ENCODE results near the gene GTF2F2.
"Not testable (repeated sequence)": the region's sequence is repeated elsewhere in the genome, so short reads cannot be mapped to it uniquely, and the experiment has no call there.

GTF2F2 gene

DNA sequence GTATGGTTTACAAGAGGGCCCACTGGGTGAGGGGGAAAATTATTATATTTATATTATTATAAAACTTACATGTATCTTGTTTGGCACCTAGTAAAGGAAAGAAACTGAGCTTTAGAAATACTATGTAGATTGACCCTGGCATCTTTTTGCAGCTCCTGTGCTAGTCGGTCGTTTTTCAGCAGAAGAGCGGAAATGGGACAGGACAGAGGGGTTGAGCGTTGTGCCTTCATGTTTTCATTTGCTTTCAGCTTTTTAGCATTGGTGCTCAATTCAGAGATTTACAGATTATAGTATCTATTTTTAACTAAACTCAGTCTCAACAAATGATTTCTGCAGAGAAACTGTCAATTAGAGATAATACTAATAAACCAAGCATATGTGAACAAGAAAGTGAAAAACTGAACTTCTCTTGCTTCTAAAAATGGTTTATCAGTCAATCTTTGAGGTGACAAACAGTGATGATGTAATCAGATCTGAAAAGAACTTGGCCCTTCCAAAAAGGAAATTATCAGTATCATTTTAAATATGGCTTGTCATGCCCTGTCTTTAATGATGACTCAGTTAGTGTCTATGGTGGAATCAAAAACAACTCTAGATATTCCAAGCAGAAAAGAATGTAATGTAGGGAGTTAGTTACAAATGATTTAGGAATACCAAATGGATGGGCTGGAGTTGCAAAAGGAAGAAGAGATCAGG is 137.5 kb downstream of the GTF2F2 start:
- DNase-seq = no peak

- DNase-seq = no peak
Measured at GRCh38 chr13:45258334-45258675, 138.0 kb downstream of the GTF2F2 start.

GRCh38 chr13:45267215-45267614 is 146.9 kb downstream of the GTF2F2 start:
- DNase-seq = no peak

GRCh38 chr13:45269204-45269603 is 148.9 kb downstream of the GTF2F2 start:
- DNase-seq = no peak

DNA sequence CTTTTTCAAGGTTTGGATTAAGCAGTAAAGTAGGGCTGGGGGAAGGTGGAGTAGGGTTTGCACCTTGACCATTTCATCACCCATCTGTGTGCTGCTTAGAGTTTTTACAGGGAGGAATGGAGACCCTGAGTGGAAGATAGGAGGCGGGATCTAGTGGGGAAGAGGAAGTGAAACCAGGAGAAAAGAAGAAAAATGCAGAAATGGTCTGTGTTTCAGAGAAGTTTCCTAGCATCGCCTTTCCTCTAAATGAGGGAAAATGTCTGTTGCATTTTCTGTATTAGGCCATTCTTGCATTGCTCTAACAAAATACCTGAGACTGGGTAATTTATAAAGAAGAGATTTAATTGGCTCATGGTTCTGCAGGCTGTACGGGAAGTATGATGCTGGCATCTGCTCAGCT is 156.6 kb downstream of the GTF2F2 start:
- DNase-seq = no peak

DNA sequence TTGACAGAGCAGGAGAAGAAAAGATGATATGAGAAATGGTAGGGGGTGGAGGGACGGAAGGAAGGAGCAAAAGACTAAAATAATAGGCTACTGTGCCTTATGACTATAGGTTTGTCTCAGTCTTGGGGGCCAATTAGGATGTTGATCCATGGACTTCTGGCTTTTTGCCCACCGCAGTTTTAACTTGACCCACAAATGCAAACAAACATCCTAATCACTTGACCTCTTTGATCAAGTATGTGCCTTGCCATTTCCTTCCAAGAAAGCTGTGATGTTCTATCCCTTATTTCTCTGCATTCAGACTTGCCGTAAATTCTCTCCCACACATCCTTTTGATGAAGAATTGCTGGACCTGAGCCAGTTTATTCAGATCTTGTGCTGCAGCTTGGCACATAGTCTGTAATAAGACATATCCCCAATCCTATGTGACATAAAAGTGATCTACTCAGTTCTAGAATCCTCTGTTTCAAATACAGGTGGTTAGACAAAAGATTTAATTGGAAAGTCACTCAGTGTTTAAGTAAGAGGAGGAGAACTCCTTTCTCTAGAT is 157.9 kb downstream of the GTF2F2 start:
- peak; percentile 9 for DNase-seq

DNA sequence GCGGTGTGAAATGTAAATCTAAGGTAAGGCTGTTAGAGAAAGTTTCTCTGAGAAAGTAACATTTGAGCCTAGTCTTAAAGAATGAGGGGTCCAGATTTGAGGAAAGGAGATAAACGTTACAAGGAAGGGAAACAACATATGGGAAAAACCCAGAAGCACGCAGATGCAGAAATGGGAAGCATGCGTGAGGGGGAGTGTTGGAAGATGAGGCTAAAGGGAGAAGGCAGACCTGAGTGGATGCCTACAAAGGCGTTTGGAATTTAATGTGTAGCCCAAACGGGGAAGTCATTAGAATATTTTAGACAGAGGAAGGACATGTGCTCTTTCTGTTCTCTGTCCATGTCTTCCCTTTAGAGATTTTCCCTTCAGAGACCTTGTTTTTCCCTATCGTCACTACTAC is 159.7 kb downstream of the GTF2F2 start:
- DNase-seq = no peak

DNA sequence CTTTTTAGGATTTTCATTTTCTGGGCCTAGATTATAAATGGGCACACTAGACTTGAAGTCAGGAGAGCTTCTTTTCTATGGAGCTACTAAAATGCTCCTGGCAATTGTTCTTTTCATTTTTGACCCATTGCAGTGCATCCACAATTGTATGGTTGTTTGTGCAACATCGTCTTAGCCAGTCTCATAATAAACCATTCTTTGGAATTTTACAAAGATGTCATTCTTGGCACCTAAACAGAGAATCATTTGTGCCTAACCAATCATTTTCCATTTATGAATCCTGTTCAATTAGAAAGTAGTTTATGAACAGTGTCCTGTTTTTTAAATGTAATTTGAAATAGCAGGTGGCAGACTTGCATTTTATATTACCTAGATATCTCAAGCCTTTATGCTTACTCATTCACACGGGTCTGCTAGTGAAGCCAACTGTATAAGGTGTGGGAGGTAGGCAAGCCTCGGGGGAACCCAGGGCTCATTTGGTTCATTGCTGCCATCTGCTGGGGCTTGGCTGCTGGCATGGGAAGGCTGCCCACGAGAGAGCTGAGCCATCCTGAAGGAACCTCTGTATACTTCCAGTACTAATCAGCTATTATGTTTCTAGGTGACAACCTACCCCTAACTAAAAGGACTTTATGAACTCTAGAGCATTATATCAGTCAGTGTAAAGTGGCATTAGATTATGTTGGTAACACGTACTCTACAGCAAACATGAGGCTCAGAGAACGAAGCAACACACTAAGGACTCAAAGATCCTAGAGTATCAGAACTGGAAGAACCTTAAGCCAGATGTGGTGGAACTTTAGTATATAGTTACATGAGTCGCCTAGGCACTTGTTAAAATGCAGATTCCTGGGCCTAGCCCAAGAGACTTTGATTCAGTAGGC is 160.7 kb downstream of the GTF2F2 start:
- peak; percentile 87 for DNase-seq

- DNase-seq = no peak
Measured at GRCh38 chr13:45282994-45283393, 162.7 kb downstream of the GTF2F2 start.

- DNase-seq = no peak
Measured at GRCh38 chr13:45289936-45290563, 169.7 kb downstream of the GTF2F2 start.

GRCh38 chr13:45292176-45292575 is 171.9 kb downstream of the GTF2F2 start:
- DNase-seq = no peak

- DNase-seq = no peak
Measured at GRCh38 chr13:45295536-45295935, 175.2 kb downstream of the GTF2F2 start.

- no peak for DNase-seq
Measured at GRCh38 chr13:45296259-45296658, 175.9 kb downstream of the GTF2F2 start.

DNA sequence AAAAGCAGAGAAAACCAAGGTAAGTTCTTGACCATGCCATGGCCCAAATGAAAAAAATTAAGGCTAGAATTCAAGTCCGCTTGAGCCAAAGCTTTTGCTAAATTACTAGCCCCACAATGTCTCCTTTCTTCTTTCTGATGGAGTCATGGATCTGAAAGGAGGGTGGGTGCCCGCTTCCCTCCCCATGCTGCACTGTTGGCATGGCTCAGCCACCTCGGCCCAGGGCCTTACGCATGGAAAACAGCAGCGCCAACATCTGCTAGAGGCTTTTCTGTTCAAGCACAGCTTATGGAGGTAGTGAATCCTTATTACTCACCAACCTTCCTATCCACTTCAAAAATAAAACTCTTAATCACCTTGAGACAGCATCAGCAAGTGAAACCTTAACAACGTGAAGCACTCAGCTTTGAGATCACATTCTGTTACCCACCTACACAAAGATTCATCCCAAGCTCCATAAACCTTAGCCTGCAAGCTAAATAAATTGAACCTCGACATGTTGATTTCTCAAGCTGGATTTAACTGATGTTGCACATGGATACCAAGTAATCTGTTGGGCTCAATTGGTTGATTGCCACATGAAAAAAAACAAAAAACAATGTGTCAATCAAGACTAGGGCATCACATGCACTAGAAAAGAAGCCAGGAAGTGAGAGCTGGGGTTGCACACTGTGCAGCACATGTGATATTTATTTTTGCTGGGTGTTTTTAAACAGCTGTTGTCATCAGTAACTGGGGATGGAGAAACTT is 177.3 kb downstream of the GTF2F2 start:
- DNase-seq = peak; percentile 10

GRCh38 chr13:45298206-45298505 is 177.8 kb downstream of the GTF2F2 start:
- DNase-seq = no peak

DNA sequence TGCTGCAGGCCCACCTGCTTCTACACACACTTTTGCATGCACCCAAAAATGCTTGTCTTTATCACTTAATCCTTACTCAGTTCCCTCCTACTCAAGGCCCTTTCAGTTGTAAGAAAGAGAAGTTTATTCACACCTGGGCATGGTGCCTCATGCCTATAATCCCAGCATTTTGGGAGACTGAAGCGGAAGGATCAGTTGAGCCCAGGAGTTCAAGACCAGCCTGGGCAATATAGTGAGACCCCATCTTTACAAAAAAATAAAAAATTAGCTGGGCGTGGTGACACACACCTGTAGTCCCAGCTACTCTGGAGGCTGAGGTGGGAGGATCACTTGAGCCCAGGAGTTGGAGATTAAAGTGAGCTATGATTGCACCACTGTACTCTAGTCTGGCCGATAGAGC is 178.2 kb downstream of the GTF2F2 start:
- DNase-seq = not testable (repeated sequence)

GRCh38 chr13:45299194-45299593 is 178.9 kb downstream of the GTF2F2 start:
- no peak for DNase-seq

GRCh38 chr13:45300190-45300985 is 180.1 kb downstream of the GTF2F2 start:
- no peak for DNase-seq

GRCh38 chr13:45301263-45301662 is 181.0 kb downstream of the GTF2F2 start:
- no peak for DNase-seq

DNA sequence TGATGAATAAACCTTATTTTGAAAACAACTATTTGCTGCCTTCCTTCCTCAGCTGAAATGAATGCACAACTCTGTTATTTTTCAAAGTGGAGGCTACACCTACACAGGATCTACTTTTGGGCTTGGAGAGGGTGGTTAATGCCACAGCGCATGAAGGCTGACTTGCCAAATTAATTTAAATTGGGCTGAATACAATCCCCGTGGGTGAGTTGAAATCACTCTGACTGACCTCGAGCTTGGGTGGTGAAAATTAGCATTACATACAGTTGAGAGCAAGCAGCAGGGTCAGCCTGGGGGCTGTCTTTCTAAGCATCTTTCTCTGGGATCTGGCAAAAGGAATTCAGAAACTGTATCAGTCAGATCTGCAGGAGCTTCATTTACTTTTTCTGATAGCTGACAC is 182.2 kb downstream of the GTF2F2 start:
- DNase-seq = no peak

DNA sequence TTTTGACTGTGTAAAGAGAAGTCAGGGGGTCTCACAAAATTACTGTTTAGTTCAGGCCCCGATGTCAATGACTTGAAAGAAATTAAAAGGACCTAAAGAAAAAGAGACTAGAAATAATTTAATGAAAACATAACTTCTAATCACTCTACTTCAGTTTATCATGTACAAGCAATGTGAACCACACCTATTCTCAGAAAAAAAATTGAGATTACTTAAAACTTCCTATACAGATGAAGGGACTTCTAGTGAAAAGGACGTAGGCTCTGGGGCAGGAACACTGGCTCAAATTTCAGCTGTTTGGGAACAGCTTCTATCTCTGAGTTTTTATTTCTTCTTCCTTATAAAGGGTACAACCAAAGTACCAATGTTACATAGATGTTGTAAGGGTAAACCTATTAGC is 182.7 kb downstream of the GTF2F2 start:
- DNase-seq = no peak

- DNase-seq = no peak
Measured at GRCh38 chr13:45303866-45304265, 183.6 kb downstream of the GTF2F2 start.
